ENCODE data around the gene ZNF556.

GRCh38 chr19:2877398-2878331, 10.5 kb downstream of the ZNF556 start:
- no peak for TF ChIP-seq CTCF (conservative IDR thresholded peaks at IDR 0.05; ENCODE audit: low read depth, low read length)
- TF ChIP-seq EZH2 (IDR thresholded peaks at IDR 0.05; ENCODE audit: borderline replicate concordance, low read depth, low read length, poor library complexity, severe bottlenecking) = no peak

All from A673 (cell line).